Mononuclear cell (primary cell): ENCODE results near the gene ZNF512. TPM values are rescaled to one million over a fixed set of nuclear protein-coding genes. Genes with fewer than 3 reads are reported as not detected.
A peak's percentile ranks its signal among the peaks of the same experiment; 100 is the strongest.
"Not testable (repeated sequence)": the region's sequence is repeated elsewhere in the genome, so short reads cannot be mapped to it uniquely, and the experiment has no call there.

Experiments
- H3K27me3 ChIP-seq: 2 replicates; pipeline ENCODE4 v1.6.0; 2011; ENCODE audit warnings: low read length, control low read depth; ENCODE audit not compliant: insufficient read depth
- H3K4me1 ChIP-seq: 2 replicates; pipeline ENCODE4 v1.5.1; 2011; ENCODE audit warnings: mild to moderate bottlenecking, low read length, control low read depth; ENCODE audit not compliant: insufficient read depth
- H3K4me3 ChIP-seq: 2 replicates; pipeline ENCODE4 v1.5.1; 2011; ENCODE audit warnings: mild to moderate bottlenecking, low read length, moderate library complexity
- H3K9me3 ChIP-seq: 2 replicates; pipeline ENCODE4 v1.5.1; 2011; ENCODE audit warnings: low read depth, mild to moderate bottlenecking, control low read depth, low read length
- total RNA-seq: library from RNA; depleted of rRNA; stranded (reverse); fragments of >200 nt; gene quantifications from one replicate; pipeline ENCODE4 v1.2.3, GENCODE V29; 2012

The ZNF512 gene
- total RNA-seq, 1 donor: 12.8 TPM

DNA sequence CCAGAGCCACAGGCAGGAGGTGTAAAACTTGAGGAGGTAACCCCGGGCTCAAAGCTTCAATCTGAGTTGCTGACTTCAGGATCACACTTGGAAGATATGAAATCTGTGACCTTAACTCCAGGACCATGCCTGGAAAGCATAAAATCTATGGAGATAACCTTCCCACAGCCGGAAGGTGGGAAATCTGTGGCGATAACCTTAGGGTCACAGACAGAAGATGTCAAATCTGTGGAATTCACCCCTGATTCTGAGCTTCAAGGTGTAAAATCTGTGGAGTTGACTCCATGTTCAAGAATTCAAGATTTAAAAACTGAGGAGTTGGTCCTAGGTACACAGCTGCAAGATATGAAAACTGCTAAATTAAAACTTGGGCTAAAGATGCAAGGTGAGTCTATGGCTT lies 11.6 kb upstream of the ZNF512 start:
- Histone ChIP-seq H3K9me3 (peaks cover 6% of the 10 kb centered on the region), H3K4me3 (no peak overlapping the region), H3K27me3 (peaks cover 26% of the 10 kb centered on the region), H3K4me1 (peaks cover 3% of the 10 kb centered on the region)

DNA sequence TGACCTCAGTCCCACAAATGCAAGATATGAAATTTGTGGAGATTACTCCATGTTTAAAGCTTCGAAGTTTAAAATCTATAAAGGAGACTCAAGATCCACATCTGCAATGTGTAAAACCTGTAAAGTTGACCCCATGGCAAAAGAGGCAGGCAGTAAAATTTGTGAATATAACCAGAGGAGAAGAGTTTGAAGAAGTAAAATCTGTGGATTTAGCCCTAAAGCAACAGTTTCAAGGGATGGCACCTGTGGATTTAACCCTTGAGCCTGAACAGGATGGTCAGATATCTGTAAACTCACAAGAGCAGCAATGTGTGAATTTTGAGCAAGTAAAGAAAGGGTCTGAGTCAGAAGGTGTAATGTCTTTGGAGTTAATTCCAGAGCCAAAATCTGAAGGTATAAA lies 11.2 kb upstream of the ZNF512 start:
- peaks cover 6% of the 10 kb centered on the region for H3K9me3 ChIP-seq

DNA sequence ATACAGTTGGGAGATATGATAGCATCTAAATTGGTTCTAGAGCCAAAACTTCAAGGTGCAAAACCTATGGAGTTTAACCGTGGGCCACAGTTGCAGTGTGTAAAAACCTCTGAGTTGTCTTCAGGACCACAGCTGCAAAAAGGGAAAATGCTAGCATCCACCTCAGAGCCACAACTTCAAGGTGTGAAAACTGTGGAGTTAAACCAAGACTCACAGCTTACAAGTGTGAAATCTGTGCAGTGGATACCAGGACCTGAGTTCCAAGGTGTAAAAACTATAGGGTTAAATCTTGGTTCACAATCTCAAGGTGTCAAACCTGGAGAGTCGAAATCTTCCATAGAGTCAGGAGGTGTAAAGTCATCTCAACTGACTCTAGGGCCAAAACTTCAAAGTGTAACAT lies 10.4 kb upstream of the ZNF512 start:
- peaks cover 9% of the 10 kb centered on the region for H3K9me3 ChIP-seq
- H3K4me3 ChIP-seq: no peak overlapping the region
- H3K4me1 ChIP-seq: peaks cover 3% of the 10 kb centered on the region
- H3K27me3 ChIP-seq: peaks cover 14% of the 10 kb centered on the region

More for the DNA sequence above, 11.2 kb upstream of the ZNF512 start:
- no peak overlapping the region for H3K4me3 ChIP-seq
- H3K27me3 ChIP-seq: peaks cover 22% of the 10 kb centered on the region
- H3K4me1 ChIP-seq: peaks cover 3% of the 10 kb centered on the region

DNA sequence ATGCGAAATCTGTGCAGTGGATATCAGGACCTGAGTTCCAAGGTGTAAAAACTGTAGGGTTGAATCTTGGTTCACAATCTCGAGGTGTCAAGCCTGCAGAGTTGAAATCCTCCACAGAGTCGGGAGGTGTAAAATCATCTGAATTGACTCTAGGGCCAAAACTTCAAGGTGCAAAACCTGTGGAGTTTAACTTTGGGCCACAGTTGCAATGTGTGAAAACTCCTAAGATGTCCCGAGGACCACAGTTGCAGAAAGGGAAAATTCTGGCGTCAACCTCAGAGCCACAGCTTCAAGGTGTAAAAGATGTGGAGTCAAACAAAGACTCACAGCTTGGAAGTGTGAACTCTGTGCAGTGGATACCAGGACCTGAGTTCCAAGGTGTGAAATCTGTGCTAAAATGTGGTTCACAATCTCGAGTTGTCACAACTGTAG lies 9.8 kb upstream of the ZNF512 start:
- H3K4me1 ChIP-seq: peaks cover 3% of the 10 kb centered on the region
- H3K4me3 ChIP-seq: no peak overlapping the region
- peaks cover 13% of the 10 kb centered on the region for H3K9me3 ChIP-seq

DNA sequence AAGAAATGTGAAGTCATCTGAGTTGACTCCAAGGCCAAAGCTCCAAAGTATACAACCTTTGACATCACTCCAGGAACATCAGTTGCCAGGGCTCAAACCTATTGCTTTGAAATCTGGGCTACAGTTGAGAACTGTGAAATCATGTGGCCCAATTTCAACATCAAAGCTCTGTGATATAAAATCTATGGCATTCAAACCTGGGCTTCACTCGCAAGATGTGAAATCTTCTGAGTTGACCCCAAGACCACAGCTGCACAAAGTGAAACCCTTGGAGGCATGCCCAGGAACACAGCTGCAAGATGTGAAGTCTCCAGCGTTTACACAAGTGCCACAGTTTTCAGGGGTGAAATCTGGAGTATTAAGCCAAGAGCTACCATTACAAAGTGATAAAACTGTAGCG lies 9.4 kb upstream of the ZNF512 start:
- peaks cover 3% of the 10 kb centered on the region for H3K4me1 ChIP-seq
- H3K27me3 ChIP-seq: peaks cover 4% of the 10 kb centered on the region
- peaks cover 13% of the 10 kb centered on the region for H3K9me3 ChIP-seq
- H3K4me3 ChIP-seq: no peak overlapping the region

More for the DNA sequence above, 9.8 kb upstream of the ZNF512 start:
- H3K27me3 ChIP-seq: peaks cover 8% of the 10 kb centered on the region

DNA sequence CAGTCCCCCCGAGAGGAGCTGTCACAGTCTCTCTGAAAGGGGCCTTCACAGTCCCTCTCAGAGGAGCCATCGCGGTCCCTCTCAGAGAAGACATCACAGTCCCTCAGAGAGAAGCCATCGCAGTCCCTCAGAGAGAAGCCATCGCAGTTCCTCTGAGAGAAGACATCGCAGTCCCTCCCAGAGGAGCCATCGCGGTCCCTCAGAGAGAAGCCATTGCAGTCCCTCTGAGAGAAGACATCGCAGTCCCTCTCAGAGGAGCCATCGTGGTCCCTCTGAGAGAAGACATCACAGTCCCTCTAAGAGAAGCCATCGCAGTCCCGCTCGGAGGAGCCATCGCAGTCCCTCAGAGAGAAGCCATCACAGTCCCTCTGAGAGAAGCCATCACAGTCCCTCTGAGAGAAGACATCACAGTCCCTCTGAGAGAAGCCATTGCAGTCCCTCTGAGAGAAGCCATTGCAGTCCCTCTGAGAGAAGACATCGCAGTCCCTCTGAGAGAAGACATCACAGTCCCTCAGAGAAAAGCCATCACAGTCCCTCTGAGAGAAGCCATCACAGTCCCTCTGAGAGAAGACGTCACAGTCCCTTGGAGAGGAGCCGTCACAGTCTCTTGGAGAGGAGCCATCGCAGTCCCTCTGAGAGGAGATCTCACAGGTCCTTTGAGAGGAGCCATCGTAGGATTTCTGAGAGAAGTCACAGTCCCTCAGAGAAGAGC lies 1.3 kb upstream of the ZNF512 start:
- peaks cover 6% of the 10 kb centered on the region for H3K9me3 ChIP-seq
- H3K27me3 ChIP-seq: no peaks in the 10 kb centered on the region
- H3K4me3 ChIP-seq: no peak overlapping the region
- H3K4me1 ChIP-seq: peaks cover 31% of the 10 kb centered on the region

DNA sequence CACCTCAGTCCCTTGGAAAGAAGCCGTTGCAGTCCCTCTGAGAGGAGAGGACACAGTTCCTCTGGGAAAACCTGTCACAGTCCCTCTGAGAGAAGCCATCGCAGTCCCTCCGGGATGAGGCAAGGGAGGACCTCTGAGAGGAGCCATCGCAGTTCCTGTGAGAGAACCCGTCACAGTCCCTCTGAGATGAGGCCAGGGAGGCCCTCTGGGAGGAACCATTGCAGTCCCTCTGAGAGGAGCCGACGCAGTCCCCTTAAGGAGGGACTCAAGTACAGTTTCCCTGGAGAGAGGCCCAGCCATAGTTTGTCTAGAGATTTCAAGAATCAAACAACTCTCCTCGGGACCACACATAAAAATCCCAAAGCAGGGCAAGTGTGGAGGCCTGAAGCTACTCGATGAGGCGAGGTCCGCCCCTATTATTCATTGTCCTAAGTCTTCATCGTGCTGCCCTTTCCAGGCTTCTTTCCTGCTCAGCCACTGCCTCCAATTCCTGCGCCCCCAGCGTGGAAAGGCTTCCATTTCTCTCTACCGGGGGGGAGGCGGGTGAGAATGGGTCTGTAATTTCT lies 630 bp upstream of the ZNF512 start:
- H3K4me1 ChIP-seq: peaks cover 31% of the 10 kb centered on the region
- H3K27me3 ChIP-seq: no peaks in the 10 kb centered on the region
- H3K4me3 ChIP-seq: peak overlapping the region; percentile 56
- H3K9me3 ChIP-seq: peaks cover 5% of the 10 kb centered on the region

DNA sequence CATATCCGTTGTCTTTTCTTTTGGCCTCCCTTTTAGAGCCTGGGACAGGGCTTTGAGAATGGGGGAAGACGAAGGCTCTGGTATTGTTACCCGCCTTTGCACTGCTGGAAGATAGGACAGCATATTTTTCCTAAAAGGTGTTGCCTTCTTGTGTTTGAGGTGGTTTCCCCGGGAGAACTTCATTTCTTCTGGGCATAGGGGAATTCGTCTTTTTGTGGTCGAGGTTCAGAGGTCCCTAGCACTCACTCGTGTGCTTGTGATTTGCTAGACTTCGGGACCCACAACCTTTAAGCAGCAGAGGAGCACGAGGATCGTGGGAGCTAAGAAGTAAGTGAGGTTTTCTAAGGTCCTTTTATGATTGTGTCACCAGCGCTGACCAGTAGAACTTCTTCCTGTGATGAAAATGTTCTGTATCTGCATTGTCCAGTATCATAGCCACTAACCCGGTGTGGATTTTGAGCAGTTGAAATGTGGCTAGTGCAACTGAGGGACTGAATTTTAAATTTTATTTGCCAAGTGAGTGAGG lies 611 bp downstream of the ZNF512 start:
- Histone ChIP-seq H3K9me3 (peaks cover 1% of the 10 kb centered on the region), H3K4me3 (peak overlapping the region; percentile 56), H3K4me1 (peaks cover 31% of the 10 kb centered on the region), H3K27me3 (no peaks in the 10 kb centered on the region)

DNA sequence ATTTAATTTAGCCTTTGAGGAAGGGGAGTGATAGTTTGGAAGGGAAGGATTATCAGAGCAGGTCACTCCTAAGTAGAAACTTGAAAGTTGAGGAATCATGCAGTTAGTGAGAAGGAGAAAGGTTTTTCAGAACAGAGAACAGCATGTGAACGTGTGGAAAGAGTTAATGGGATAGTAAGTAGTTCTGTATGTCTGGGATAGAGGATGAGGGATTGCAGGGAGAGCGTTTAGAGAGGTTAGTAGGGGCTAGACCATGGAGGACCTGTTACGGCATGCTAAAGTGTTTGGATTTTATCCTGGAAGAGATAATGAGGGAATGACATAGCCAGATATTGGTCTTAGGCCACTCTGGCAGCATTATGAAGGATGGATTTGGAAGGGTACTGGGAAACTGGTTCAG lies 1.8 kb downstream of the ZNF512 start:
- Histone ChIP-seq H3K9me3 (peaks cover 13% of the 10 kb centered on the region), H3K27me3 (no peaks in the 10 kb centered on the region), H3K4me3 (no peak overlapping the region), H3K4me1 (peaks cover 31% of the 10 kb centered on the region)

DNA sequence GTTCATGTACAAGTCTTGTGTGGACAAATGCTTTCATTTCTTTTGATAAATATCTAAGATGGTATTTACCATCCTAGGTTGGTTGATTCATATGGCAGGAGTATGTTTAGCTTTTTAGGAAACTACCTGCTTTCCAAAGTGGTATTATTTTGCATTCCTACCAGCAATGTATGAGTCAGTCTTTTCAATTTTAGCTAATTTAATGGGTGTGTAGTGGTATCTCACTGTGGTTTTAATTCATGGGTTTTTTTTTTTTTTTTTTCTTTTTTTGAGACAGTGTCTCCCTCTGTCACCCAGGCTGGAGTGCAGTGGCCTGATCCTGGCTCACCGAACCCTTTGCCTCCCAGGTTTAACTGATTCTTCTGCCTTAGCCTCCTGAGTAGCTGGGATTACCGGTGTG lies 4.2 kb downstream of the ZNF512 start:
- Histone ChIP-seq H3K9me3 (peaks cover 26% of the 10 kb centered on the region), H3K4me1 (peaks cover 37% of the 10 kb centered on the region), H3K4me3 (no peak overlapping the region), H3K27me3 (no peaks in the 10 kb centered on the region)

DNA sequence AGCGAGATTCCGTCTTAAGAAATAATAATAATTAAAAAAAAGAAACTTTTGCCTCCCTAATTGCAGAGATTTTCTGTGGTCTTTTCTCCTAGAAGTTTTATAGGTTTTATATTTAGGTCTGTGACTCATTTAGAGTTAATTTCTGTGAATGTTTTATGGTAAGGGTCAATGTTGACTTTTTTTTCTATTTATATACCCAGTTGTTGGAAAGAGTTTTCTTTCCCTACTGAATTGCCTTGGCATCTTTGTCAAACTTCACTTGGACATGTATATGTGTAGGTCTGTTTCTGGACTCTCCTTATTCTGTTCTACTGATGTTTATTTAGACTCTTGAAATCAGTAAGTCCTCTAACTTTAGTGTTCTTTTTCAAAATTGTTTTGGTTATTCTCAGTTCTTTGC lies 5.5 kb downstream of the ZNF512 start:
- Histone ChIP-seq H3K4me1 (peaks cover 35% of the 10 kb centered on the region), H3K4me3 (no peak overlapping the region), H3K9me3 (peaks cover 26% of the 10 kb centered on the region), H3K27me3 (no peaks in the 10 kb centered on the region)

DNA sequence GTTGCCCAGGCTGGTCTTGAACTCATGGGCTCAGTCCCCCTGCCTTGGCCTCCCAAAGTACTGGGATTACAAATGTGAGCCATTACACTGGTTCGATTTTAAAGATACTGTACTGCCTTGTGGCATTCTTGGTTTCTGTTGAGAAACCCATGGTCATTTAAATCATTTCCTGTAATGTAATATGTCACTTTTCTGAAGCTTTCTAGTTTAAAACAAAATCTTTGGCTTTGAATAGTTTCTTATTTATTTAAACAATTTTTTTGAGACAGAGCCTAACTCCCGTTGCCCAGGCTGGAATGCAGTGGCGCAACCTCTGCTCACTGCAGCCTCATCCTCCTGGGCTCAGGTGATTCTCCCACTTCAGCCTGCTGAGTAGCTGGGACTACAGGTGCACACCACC lies 8.9 kb downstream of the ZNF512 start:
- H3K27me3 ChIP-seq: no peaks in the 10 kb centered on the region
- H3K4me1 ChIP-seq: peaks cover 11% of the 10 kb centered on the region
- H3K9me3 ChIP-seq: peaks cover 26% of the 10 kb centered on the region

DNA sequence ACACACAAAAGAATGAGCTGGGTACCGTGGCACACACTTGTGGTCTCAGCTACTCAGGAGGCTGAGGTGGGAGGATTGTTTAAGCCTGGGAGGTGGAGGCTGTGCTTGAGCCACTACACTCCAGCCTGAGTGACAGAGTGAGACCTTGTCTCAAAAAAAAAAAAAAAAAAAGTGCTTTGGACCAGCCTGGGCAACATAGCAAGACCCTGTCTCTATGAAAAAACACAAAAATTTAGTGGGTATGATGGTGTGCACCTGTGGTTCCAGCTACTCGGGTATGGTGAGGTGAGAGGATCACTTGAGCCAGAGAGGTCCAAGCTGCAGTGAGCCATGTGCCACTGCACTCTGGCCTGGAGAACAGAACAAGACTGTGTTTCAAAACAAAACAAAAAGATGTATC lies 10.4 kb downstream of the ZNF512 start:
- no peaks in the 10 kb centered on the region for H3K27me3 ChIP-seq
- H3K4me3 ChIP-seq: no peak overlapping the region
- H3K9me3 ChIP-seq: peaks cover 26% of the 10 kb centered on the region
- peaks cover 17% of the 10 kb centered on the region for H3K4me1 ChIP-seq

More for the DNA sequence above, 8.9 kb downstream of the ZNF512 start:
- no peak overlapping the region for H3K4me3 ChIP-seq

DNA sequence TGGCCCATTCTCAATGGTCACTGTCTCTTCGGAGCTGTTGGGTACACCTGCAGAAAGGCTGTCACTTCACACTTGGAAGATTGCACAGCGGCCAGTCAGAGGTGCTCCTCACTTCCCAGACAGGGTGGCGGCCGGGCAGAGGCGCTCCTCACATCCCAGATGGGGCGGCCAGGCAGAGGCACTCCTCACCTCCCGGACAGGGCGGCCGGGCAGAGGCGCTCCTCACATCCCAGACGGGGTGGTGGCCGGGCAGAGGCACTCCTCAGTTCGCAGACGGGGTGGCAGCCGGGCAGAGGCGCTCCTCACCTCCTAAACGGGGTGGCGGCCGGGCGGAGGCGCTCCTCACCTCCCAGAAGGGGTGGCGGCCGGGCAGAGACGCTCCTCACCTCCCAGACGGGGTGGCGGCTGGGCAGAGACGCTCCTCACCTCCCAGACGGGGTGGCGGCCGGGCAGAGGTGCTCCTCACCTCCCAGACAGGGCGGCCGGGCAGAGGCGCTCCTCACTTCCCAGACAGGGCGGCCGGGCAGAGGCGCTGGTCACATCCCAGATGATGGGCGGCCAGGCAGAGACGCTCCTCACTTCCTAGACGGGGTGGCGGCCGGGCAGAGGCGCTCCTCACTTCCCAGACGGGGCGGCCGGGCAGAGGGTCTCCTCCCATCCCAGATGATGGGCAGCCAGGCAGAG lies 11.3 kb downstream of the ZNF512 start:
- not testable (repeated sequence) for H3K4me3 ChIP-seq, H3K27me3 ChIP-seq
- Histone ChIP-seq H3K4me1 (peaks cover 26% of the 10 kb centered on the region), H3K9me3 (peaks cover 18% of the 10 kb centered on the region)

DNA sequence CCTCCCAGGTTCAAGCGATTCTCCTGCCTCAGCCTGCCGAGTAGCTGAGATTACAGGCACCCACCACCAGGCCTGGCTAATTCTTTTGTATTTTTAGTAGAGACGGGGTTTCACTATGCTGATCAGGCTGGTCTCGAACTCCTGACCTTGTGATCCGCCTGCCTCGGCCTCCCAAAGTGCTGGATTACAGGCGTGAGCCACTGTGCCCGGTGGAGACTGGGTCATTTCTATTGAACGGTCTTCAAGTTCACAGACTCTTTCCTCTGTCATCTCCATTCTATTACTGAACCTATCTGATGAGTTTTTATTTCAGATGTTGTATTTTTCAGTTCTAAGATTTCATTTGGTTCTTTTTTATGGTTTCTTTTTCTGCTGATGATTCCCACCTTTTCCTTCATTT lies 12.6 kb downstream of the ZNF512 start:
- not testable (repeated sequence) for H3K27me3 ChIP-seq, H3K9me3 ChIP-seq, H3K4me3 ChIP-seq
- H3K4me1 ChIP-seq: peaks cover 26% of the 10 kb centered on the region
